Activated CD8-positive, alpha-beta T cell treated with anti-CD3 and anti-CD28 coated beads, Interleukin-2, amount 10 ng/mL, durations not matched to agents 7 days and 5 days (primary cell): ENCODE results near the gene ADGRF3. TPM values are rescaled to one million over a fixed set of nuclear protein-coding genes. Genes with fewer than 3 reads are reported as not detected.
"Not testable (repeated sequence)": the region's sequence is repeated elsewhere in the genome, so short reads cannot be mapped to it uniquely, and the experiment has no call there.

Source experiments
- ATAC-seq: fragments of 150-1000 bp; cut with Tn5 transposase; one replicate; pipeline ENCODE4 v1.10.0; 2021; ENCODE audit warnings: moderate library complexity
- CTCF ChIA-PET: fragments of 350-600 bp; sonication (Branson Sonifier 250); formaldehyde crosslinking; loops from one replicate; lab custom pipeline; 2021; ENCODE audit warnings: antibody characterized with exemption; lab: Charles Lee
- POLR2A ChIA-PET: fragments of 350-600 bp; sonication (Branson Sonifier 250); formaldehyde crosslinking; loops from one replicate; lab custom pipeline; 2021; ENCODE audit warnings: antibody characterized with exemption; lab: Charles Lee
- DNase-seq: peaks from one replicate; pipeline ENCODE4 v3.0.0-alpha.2; 2020
- H3K27ac Mint-ChIP-seq: one replicate; pipeline ENCODE4 v1.8.0; 2021; ENCODE audit warnings: mild to moderate bottlenecking, mixed read lengths
- H3K27me3 Mint-ChIP-seq: one replicate; pipeline ENCODE4 v1.8.0; 2021; ENCODE audit warnings: low read depth, mixed read lengths
- H3K36me3 Mint-ChIP-seq: one replicate; pipeline ENCODE4 v1.8.0; 2021; ENCODE audit warnings: low read depth, mixed read lengths
- H3K4me1 Mint-ChIP-seq: one replicate; pipeline ENCODE4 v1.8.0; 2021; ENCODE audit warnings: low read depth, mixed read lengths
- H3K4me3 Mint-ChIP-seq: one replicate; pipeline ENCODE4 v1.8.0; 2021; ENCODE audit warnings: mild to moderate bottlenecking, mixed read lengths
- H3K9me3 Mint-ChIP-seq: one replicate; pipeline ENCODE4 v1.8.0; 2022; ENCODE audit warnings: mixed read lengths; ENCODE audit not compliant: insufficient read depth
- total RNA-seq, 2 experiments: library from RNA; stranded (reverse); gene quantifications; one replicate each; pipeline ENCODE4 v1.2.3, GENCODE V29; 2021

ADGRF3 gene
- total RNA-seq, 2 experiments from 2014 or later, result 5.8 TPM

- no peaks in the 10 kb centered on the region for H3K9me3 Mint-ChIP-seq
- ChIA-PET CTCF (interaction anchor here (0.6 to 1.1 kb wide), 2 partner anchors 56 kb away, joined by 3 read pairs; no protein-coding TSS in a partner anchor), POLR2A (no interaction called here)
These were observed 73.1 kb downstream of the ADGRF3 start for GRCh38 chr2:26273501-26273900.

GRCh38 chr2:26270373-26270772, 76.2 kb downstream of the ADGRF3 start:
- peaks cover 6% of the 10 kb centered on the region for H3K4me1 Mint-ChIP-seq
- no peaks in the 10 kb centered on the region for H3K9me3 Mint-ChIP-seq
- ChIA-PET CTCF (no interaction called here), POLR2A (no interaction called here)
- DNase-seq (no peak), ATAC-seq (no peak)
- no peaks in the 10 kb centered on the region for H3K27me3 Mint-ChIP-seq
- no peak overlapping the region for H3K4me3 Mint-ChIP-seq
- H3K27ac Mint-ChIP-seq, result no peak overlapping the region
- H3K36me3 Mint-ChIP-seq, result peaks cover 15% of the 10 kb centered on the region

More at GRCh38 chr2:26273501-26273900, 73.1 kb downstream of the ADGRF3 start:
- ATAC-seq (no peak), DNase-seq (no peak)
- H3K27ac Mint-ChIP-seq, result no peak overlapping the region
- no peak overlapping the region for H3K4me3 Mint-ChIP-seq
- H3K27me3 Mint-ChIP-seq, result no peaks in the 10 kb centered on the region
- H3K4me1 Mint-ChIP-seq, result peaks cover 6% of the 10 kb centered on the region
- H3K36me3 Mint-ChIP-seq, result peaks cover 15% of the 10 kb centered on the region

- Mint-ChIP-seq H3K27me3 (no peaks in the 10 kb centered on the region), H3K9me3 (no peaks in the 10 kb centered on the region), H3K4me1 (peaks cover 6% of the 10 kb centered on the region), H3K4me3 (no peak overlapping the region), H3K36me3 (peaks cover 15% of the 10 kb centered on the region), H3K27ac (no peak overlapping the region)
- POLR2A ChIA-PET, result interaction anchor here (0.5 kb wide), 1 partner anchor 442 kb away, joined by 3 read pairs; no protein-coding TSS in a partner anchor
- CTCF ChIA-PET, result no interaction called here
- DNase-seq (no peak), ATAC-seq (no peak)
These were observed 76.9 kb downstream of the ADGRF3 start for GRCh38 chr2:26269571-26270158.

GRCh38 chr2:26268670-26269385, 77.8 kb downstream of the ADGRF3 start:
- ATAC-seq, CTCF ChIA-PET, H3K27me3 Mint-ChIP-seq, H3K9me3 Mint-ChIP-seq, H3K4me3 Mint-ChIP-seq, H3K4me1 Mint-ChIP-seq, H3K27ac Mint-ChIP-seq, DNase-seq: not testable (repeated sequence)
- peaks cover 14% of the 10 kb centered on the region for H3K36me3 Mint-ChIP-seq
- POLR2A ChIA-PET, result interaction anchor here (0.5 kb wide), 1 partner anchor 441 kb away, joined by 3 read pairs; no protein-coding TSS in a partner anchor

- DNase-seq (no peak), ATAC-seq (no peak)
- Mint-ChIP-seq H3K9me3 (no peaks in the 10 kb centered on the region), H3K36me3 (peaks cover 15% of the 10 kb centered on the region), H3K4me3 (no peak overlapping the region), H3K4me1 (peaks cover 3% of the 10 kb centered on the region), H3K27me3 (no peaks in the 10 kb centered on the region), H3K27ac (no peak overlapping the region)
- CTCF ChIA-PET, result no interaction called here
- POLR2A ChIA-PET, result no interaction called here
These were observed 78.4 kb downstream of the ADGRF3 start for GRCh38 chr2:26268213-26268612.

- H3K4me1 Mint-ChIP-seq, ATAC-seq, H3K9me3 Mint-ChIP-seq, POLR2A ChIA-PET, H3K4me3 Mint-ChIP-seq, DNase-seq, H3K27ac Mint-ChIP-seq, H3K27me3 Mint-ChIP-seq: not testable (repeated sequence)
- CTCF ChIA-PET, result interaction anchor here (1.0 to 1.8 kb wide), 2 partner anchors 15 to 72 kb away, joined by 3 to 4 read pairs; no protein-coding TSS in a partner anchor
- peaks cover 18% of the 10 kb centered on the region for H3K36me3 Mint-ChIP-seq
These were observed 87.8 kb downstream of the ADGRF3 start for GRCh38 chr2:26258836-26259235.

Other genes with a start within 250 kb of the ADGRF3 start
- 1 to 10 TPM; 2.8 to 5.5 TPM for gene GAREM2, start 173.7 kb downstream of the ADGRF3 start, total RNA-seq
- 100 to 1,000 TPM; 119 to 124 TPM for gene HADHA, start 102.2 kb downstream of the ADGRF3 start, total RNA-seq
- 10 to 100 TPM; 59.1 to 63.5 TPM for gene HADHB, start 101.8 kb downstream of the ADGRF3 start, total RNA-seq
- gene SELENOI, start 646 bp downstream of the ADGRF3 start, total RNA-seq, result 10 to 100 TPM; 36.8 to 37.6 TPM
- not detected for gene DRC1, start 55.1 kb upstream of the ADGRF3 start, total RNA-seq
- 10 to 100 TPM; 17.2 to 19.9 TPM for gene OTOF, start 131.3 kb upstream of the ADGRF3 start, total RNA-seq